ENCODE measurements around the gene SNX14. TPM values are rescaled to one million over a fixed set of nuclear protein-coding genes. Genes with fewer than 3 reads are reported as not detected.
A peak's percentile ranks its signal among the peaks of the same experiment; 100 is the strongest.

Gene SNX14
- total and polyA plus RNA-seq, 9 donors, result 39.7 to 80.2 (median 61.2) TPM

DNA sequence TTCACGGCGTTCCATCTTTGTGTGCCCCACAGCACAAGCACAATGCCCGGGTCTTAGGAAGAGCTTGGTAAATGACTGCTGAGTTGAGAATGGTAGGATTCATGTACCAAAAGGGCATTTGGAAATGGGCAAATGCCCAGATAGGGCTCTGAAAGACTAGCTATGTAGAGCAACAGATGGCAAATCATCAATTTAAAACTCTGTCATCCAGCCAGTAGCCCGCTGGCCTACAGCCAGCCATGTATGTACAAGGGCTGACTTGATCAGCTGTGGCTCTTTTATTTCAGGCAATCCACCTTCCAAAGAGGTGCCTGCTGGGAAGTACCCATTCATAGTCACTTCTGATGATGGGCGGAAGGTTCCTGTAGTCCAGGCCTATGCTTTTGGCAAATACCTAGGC lies 108.7 kb downstream of the SNX14 start:
- H3K27ac ChIP-seq, result no peak overlapping the region
- intact Hi-C loops (cut with DNase I), result loop anchor here in 2 of 4 donors (5.0 kb wide), 1 partner anchor 128 kb away; no protein-coding TSS in a partner anchor
- no peaks in the 10 kb centered on the region for H3K9me3 ChIP-seq
- H3K27me3 ChIP-seq, result no peaks in the 10 kb centered on the region
- H3K36me3 ChIP-seq, result no peaks in the 10 kb centered on the region
- TF ChIP-seq POLR2A (IDR thresholded peaks at IDR 0.05) (no peak), EP300 (IDR thresholded peaks at IDR 0.05) (no peak), CTCF (IDR thresholded peaks at IDR 0.05) (no peak)
- 90 to 93% (median 91%) methylated on average over 5 of the region's 5 CpGs for WGBS, 3 donors
- peaks cover 2% of the 10 kb centered on the region for H3K4me1 ChIP-seq (ENCODE audit: insufficient read depth)
- no peak overlapping the region for H3K4me3 ChIP-seq
- no peak for DNase-seq

DNA sequence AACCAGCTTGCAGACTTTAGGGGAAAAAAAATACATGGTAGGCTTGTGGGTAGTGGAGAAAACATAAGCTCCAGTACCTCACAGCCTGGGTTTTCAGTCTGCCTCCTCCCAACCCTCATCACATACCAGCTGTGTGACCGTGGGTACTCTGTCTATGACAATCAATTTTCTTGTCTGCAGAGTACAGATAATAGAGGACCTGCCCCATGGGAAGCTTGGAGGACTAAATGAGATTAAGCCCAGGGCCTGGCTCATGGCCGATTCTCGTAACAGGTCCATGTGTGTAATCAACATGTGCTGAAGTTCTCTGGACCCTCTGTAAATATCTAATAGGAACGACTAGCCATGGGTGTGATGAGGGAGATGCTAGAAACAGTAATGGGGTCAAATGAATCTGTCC lies 109.8 kb downstream of the SNX14 start:
- H3K9me3 ChIP-seq, result no peaks in the 10 kb centered on the region
- intact Hi-C loops (cut with DNase I), result loop anchor here (2.0 to 5.0 kb wide), 2 partner anchors 127 to 129 kb away; no protein-coding TSS in a partner anchor
- no peaks in the 10 kb centered on the region for H3K36me3 ChIP-seq
- H3K4me3 ChIP-seq, result no peak overlapping the region
- peaks cover 2% of the 10 kb centered on the region for H3K4me1 ChIP-seq (ENCODE audit: insufficient read depth)
- no peak for DNase-seq
- H3K27me3 ChIP-seq, result no peaks in the 10 kb centered on the region
- TF ChIP-seq POLR2A (IDR thresholded peaks at IDR 0.05), result no peak
- no peak for TF ChIP-seq EP300 (IDR thresholded peaks at IDR 0.05)
- no peak for TF ChIP-seq CTCF (IDR thresholded peaks at IDR 0.05)
- 75 to 89% (median 77%) methylated on average over 4 of the region's 4 CpGs for WGBS, 3 donors
- no peak overlapping the region for H3K27ac ChIP-seq

DNA sequence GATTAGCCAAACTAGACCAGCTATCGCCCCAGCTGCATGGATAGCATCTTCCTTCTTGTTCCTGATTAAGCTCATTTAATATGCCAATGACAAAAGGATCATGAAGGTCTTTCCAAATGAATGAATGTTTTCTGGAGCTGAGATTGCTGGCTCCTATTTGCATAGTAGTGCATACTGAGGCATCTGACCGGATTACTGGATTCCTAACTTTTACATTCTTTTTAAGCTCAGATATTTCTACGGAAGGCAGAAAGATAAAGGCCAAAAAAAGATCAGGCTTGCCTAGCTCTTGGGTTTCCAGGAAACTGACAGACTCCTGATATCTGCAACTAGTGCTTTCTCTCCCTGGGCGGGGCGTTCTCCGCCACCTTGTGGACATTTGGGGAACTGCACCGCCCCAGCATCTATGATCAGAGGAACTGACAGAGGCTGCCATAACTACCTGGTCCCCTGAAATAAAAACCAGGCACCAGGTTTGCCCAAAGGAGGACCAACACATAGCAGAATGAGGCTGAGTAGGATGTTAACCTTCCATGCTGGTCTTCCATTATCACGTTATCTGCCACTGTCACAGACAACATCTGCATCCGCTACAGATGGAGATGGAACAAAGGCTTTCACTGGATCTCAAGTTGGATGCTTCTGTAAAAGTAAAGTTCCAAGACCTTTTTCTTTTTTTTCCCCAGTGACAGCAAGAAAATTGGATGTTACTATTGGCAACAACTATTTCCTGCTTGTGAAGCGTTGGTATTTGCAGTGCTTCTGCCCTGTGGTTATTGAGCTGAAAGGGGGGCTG lies 110.6 kb downstream of the SNX14 start:
- Histone ChIP-seq H3K27me3 (no peaks in the 10 kb centered on the region), H3K27ac (peak overlapping the region in 1 of 2 donors; percentile 38), H3K4me1 (ENCODE audit: insufficient read depth) (peaks cover 2% of the 10 kb centered on the region), H3K9me3 (no peaks in the 10 kb centered on the region), H3K4me3 (no peak overlapping the region), H3K36me3 (no peaks in the 10 kb centered on the region)
- TF ChIP-seq CTCF (IDR thresholded peaks at IDR 0.05), result peak; percentile 96 to 98 (median 98)
- TF ChIP-seq POLR2A (IDR thresholded peaks at IDR 0.05), result no peak
- intact Hi-C loops (cut with DNase I), result loop anchor here (2.0 to 5.0 kb wide), 2 partner anchors 126 to 128 kb away; no protein-coding TSS in a partner anchor
- WGBS, 3 donors, result 20 to 23% (median 21%) methylated on average over 10 of the region's 10 CpGs
- DNase-seq, result peak; percentile 75 to 90 (median 89)

DNA sequence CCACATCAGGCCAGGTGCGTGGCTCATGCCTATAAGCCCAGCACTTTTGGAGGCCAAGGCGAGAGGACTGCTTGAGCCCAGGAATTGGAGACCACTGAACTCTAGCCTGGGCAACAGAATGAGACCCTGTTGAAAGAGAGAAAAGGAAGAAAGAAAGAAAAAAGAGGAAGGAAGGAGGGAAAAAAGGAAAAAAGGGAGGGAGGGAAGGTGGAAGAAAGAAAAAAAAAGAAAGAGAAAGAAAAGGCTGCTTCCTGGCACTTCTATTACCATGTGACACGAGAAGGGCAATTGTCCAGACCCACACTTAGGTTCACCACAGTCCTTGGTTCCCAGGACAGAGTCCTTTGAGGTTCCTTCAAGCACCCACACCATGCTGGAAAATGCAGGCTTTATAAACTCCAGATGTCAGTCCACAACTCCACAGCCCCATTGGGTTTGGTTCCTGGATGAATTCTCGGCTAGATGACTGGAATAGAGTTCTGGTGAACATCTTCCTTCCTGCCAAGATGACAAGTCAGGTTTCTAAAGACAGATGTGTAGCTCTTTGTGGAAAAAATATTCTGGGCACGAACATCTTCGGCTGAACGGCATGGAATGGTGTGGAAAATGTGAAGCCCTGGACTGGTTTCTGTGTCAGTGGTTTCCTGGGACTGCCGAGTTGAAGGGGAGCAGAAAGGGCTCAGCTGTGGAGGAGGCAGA lies 111.3 kb downstream of the SNX14 start:
- Histone ChIP-seq H3K36me3 (no peaks in the 10 kb centered on the region), H3K27me3 (no peaks in the 10 kb centered on the region), H3K9me3 (no peaks in the 10 kb centered on the region), H3K4me1 (ENCODE audit: insufficient read depth) (peaks cover 2% of the 10 kb centered on the region), H3K27ac (peak overlapping the region in 1 of 2 donors; percentile 38), H3K4me3 (no peak overlapping the region)
- TF ChIP-seq CTCF (IDR thresholded peaks at IDR 0.05) (no peak), EP300 (IDR thresholded peaks at IDR 0.05) (no peak), POLR2A (IDR thresholded peaks at IDR 0.05) (no peak)
- 51 to 60% (median 56%) methylated on average over 8 of the region's 8 CpGs for WGBS, 3 donors
- intact Hi-C loops (cut with DNase I), result loop anchor here (2.0 to 5.0 kb wide), 2 partner anchors 125 to 128 kb away; no protein-coding TSS in a partner anchor
- peak in 1 of 5 donors; percentile 25 for DNase-seq

Measured in ovary (tissue), 9 donors.